Hepatocyte (in vitro differentiated cells): ENCODE results near the gene ACAP3.

ENCODE experiments used
- EZH2 ChIP-seq: fragments of 200-600 bp; sonication (generic); IDR thresholded peaks from 2 replicates; pipeline ENCODE4 v1.6.1; 2016; ENCODE audit warnings: antibody characterized with exemption, mild to moderate bottlenecking, borderline replicate concordance
- EZH2phosphoT487 ChIP-seq: fragments of 200-600 bp; sonication (generic); IDR thresholded peaks from one replicate; pipeline ENCODE4 v1.6.1; 2018; ENCODE audit warnings: antibody characterized with exemption, mild to moderate bottlenecking, low read depth, moderate library complexity; ENCODE audit not compliant: unreplicated experiment, severe bottlenecking
- TF ChIP-seq, protein P1 (sequence below): fragments of 200-600 bp; sonication (generic); IDR thresholded peaks from 2 replicates; pipeline ENCODE4 v1.5.1; 2016; ENCODE audit warnings: antibody characterized with exemption, mild to moderate bottlenecking; ENCODE audit not compliant: poor library complexity

DNA sequence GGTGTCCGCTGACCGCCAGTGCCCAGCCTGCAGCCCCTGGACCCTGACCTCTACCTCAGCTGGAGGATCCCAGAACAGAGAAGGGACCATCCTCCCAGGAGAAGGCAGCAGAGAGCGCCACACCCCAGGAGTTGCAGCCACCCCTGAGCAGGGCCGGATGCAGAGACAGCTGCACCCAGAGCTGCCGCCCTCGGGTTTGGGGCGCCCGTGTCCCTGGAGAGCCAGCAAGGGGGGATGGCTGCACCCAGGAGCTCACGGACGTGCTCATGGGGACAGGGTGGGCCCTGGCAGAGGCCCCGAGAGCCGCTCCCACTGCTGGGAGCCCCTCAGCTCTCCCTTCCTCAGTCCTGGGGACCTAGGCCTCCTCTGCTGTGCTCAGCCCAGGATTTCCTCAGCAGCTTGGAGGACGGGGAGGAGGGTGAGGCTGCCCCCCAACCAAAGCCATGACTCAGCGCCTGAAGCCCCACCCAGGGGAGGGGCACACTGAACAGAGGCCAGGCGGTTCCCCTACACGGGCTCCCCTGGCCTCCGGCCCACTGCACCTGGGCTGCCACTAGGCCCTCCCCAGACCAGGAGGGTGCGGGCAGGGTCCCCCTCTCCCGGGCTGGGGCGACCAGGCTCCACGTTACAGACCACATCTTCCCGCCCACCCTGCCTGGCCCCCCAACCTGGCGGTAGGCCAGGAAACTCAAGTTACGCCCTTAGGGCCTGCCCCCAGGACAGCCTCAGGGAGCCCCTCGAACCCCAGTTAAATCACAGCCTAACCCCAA lies 2.2 kb downstream of the ACAP3 start:
- TF ChIP-seq, protein P1, sequence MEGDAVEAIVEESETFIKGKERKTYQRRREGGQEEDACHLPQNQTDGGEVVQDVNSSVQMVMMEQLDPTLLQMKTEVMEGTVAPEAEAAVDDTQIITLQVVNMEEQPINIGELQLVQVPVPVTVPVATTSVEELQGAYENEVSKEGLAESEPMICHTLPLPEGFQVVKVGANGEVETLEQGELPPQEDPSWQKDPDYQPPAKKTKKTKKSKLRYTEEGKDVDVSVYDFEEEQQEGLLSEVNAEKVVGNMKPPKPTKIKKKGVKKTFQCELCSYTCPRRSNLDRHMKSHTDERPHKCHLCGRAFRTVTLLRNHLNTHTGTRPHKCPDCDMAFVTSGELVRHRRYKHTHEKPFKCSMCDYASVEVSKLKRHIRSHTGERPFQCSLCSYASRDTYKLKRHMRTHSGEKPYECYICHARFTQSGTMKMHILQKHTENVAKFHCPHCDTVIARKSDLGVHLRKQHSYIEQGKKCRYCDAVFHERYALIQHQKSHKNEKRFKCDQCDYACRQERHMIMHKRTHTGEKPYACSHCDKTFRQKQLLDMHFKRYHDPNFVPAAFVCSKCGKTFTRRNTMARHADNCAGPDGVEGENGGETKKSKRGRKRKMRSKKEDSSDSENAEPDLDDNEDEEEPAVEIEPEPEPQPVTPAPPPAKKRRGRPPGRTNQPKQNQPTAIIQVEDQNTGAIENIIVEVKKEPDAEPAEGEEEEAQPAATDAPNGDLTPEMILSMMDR = peak; percentile 11
- TF ChIP-seq EZH2 (no peak), EZH2phosphoT487 (no peak)
